HG03064 (cell line): ENCODE results near the gene VPS13C.

Source experiments
- ATAC-seq: cut with Tn5 transposase; IDR thresholded peaks from one replicate; pipeline ENCODE4 v1.9.1; 2021; ENCODE audit warnings: low read depth; ENCODE audit not compliant: unreplicated experiment

VPS13C gene

GRCh38 chr15:61828008-61828407 lies 232.2 kb downstream of the VPS13C start:
- ATAC-seq, result no peak

- no peak for ATAC-seq
Measured at GRCh38 chr15:61827131-61827530, 233.1 kb downstream of the VPS13C start.

GRCh38 chr15:61824291-61824690 lies 236.0 kb downstream of the VPS13C start:
- ATAC-seq, result no peak

GRCh38 chr15:61822511-61822910 lies 237.7 kb downstream of the VPS13C start:
- no peak for ATAC-seq

GRCh38 chr15:61820951-61821350 lies 239.3 kb downstream of the VPS13C start:
- no peak for ATAC-seq

- no peak for ATAC-seq
Measured at GRCh38 chr15:61820212-61820611, 240.0 kb downstream of the VPS13C start.

- no peak for ATAC-seq
Measured at GRCh38 chr15:61819386-61819785, 240.9 kb downstream of the VPS13C start.

GRCh38 chr15:61818801-61819200 lies 241.4 kb downstream of the VPS13C start:
- no peak for ATAC-seq

- ATAC-seq, result no peak
Measured at GRCh38 chr15:61816856-61817255, 243.4 kb downstream of the VPS13C start.

- ATAC-seq, result no peak
Measured at GRCh38 chr15:61815356-61816083, 244.7 kb downstream of the VPS13C start.

- no peak for ATAC-seq
Measured at GRCh38 chr15:61812476-61812875, 247.8 kb downstream of the VPS13C start.

- ATAC-seq, result no peak
Measured at GRCh38 chr15:61811952-61812351, 248.3 kb downstream of the VPS13C start.

GRCh38 chr15:61809216-61809615 lies 251.0 kb downstream of the VPS13C start:
- ATAC-seq, result no peak

- ATAC-seq, result no peak
Measured at GRCh38 chr15:61807281-61807929, 252.8 kb downstream of the VPS13C start.
